ENCODE data around the gene ASTN2. TPM values are rescaled to one million over a fixed set of nuclear protein-coding genes. Genes with fewer than 3 reads are reported as not detected.

ASTN2 gene
- total and polyA plus RNA-seq, 12 donors, result 1.9 to 11.1 (median 4.0) TPM

DNA sequence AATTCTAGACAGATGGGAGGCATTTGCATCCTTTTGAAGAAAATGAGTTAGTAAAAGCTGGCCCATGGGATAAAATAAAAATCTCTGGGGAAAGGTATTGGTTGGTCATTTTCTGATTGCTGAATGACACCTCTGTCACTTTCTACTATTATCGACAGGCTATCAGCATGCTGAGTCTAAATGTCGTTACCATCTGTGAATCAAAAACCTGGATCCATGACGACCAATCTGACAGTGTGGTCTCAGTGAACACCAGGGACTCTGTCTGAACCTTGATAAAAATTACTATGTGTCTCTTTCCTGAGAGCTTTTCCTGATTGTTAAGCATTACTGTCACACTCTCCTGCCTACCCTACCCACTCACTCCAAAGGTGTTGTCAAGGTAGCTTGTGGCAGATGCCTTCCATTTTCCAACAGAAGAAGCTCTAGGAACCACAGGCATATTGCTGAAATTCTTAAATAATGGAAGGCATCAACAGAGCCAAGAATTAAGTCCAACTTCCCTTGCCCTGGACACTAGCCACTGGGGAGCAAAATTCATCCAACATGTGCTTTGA, 12.6 kb upstream of the ASTN2 start:
- no peaks in the 10 kb centered on the region for H3K36me3 ChIP-seq
- H3K9me3 ChIP-seq, result no peaks in the 10 kb centered on the region
- TF ChIP-seq, protein P1, sequence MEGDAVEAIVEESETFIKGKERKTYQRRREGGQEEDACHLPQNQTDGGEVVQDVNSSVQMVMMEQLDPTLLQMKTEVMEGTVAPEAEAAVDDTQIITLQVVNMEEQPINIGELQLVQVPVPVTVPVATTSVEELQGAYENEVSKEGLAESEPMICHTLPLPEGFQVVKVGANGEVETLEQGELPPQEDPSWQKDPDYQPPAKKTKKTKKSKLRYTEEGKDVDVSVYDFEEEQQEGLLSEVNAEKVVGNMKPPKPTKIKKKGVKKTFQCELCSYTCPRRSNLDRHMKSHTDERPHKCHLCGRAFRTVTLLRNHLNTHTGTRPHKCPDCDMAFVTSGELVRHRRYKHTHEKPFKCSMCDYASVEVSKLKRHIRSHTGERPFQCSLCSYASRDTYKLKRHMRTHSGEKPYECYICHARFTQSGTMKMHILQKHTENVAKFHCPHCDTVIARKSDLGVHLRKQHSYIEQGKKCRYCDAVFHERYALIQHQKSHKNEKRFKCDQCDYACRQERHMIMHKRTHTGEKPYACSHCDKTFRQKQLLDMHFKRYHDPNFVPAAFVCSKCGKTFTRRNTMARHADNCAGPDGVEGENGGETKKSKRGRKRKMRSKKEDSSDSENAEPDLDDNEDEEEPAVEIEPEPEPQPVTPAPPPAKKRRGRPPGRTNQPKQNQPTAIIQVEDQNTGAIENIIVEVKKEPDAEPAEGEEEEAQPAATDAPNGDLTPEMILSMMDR (IDR thresholded peaks at IDR 0.05), result no peak
- intact Hi-C loops (cut with DNase I), result no loop called here
- WGBS, 2 donors, result 69 to 77% methylated on average over 3 of the region's 3 CpGs
- H3K4me3 ChIP-seq, result no peak overlapping the region
- no peak for DNase-seq
- H3K27me3 ChIP-seq, result peaks cover 0 to 63% (median 20%) of the 10 kb centered on the region in 7 donors
- no peaks in the 10 kb centered on the region for H3K4me1 ChIP-seq
- H3K27ac ChIP-seq, result no peak overlapping the region
- ATAC-seq, result no peak

DNA sequence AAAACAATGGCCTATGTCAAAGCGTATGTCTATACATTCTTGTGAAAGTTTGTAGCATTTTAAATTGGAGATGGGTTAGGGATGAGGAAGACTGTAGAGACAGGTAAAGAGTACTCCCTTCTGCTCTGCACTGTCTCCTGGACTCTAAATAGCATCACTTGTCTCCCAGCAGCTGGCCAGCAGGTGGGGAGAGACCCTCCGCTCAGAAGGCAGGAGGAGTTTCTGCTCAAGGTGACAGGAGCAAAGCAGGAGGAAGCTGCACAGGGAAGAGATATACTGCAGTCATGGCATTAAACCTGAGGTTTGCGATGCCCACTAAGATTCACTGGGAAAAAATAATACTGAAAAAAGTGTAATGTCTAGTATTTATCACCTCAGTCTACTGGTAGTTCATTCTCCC, 10.7 kb upstream of the ASTN2 start:
- no peak overlapping the region for H3K27ac ChIP-seq
- H3K4me1 ChIP-seq, result no peaks in the 10 kb centered on the region
- peaks cover 0 to 75% (median 20%) of the 10 kb centered on the region in 7 donors for H3K27me3 ChIP-seq
- TF ChIP-seq, protein P1 (IDR thresholded peaks at IDR 0.05), result no peak
- intact Hi-C loops (cut with DNase I), result no loop called here
- no peaks in the 10 kb centered on the region for H3K36me3 ChIP-seq
- DNase-seq (no peak), ATAC-seq (no peak)
- no peaks in the 10 kb centered on the region for H3K9me3 ChIP-seq
- no peak overlapping the region for H3K4me3 ChIP-seq
- WGBS, 2 donors, result 71 to 72% methylated on average over 3 of the region's 3 CpGs

DNA sequence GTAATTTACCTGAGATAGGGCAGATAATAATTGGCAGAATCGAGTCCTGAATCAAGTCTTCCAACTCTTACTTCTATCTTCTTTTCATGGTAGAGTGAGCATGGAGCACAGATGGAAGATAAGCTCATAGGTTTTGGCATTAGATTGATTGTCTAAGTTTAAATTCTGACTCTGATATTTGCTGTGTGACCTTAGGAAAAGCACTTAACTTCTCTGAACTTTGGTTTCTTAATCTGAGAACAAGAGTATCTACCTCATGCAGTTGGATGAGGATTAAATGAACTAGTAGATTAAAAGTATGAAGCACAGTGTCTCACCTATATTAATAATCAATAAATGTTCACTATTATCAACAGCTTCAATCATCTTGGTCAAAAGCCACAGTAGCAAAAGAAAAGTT, 9.4 kb upstream of the ASTN2 start:
- Histone ChIP-seq H3K4me3 (no peak overlapping the region), H3K36me3 (no peaks in the 10 kb centered on the region), H3K9me3 (no peaks in the 10 kb centered on the region), H3K27ac (no peak overlapping the region), H3K4me1 (no peaks in the 10 kb centered on the region), H3K27me3 (peaks cover 0 to 80% (median 32%) of the 10 kb centered on the region in 7 donors)
- intact Hi-C loops (cut with DNase I), result no loop called here
- TF ChIP-seq, protein P1 (IDR thresholded peaks at IDR 0.05), result no peak
- ATAC-seq, result no peak
- WGBS, 2 donors, result 69 to 70% methylated on average over 1 of the region's 1 CpG
- no peak for DNase-seq

DNA sequence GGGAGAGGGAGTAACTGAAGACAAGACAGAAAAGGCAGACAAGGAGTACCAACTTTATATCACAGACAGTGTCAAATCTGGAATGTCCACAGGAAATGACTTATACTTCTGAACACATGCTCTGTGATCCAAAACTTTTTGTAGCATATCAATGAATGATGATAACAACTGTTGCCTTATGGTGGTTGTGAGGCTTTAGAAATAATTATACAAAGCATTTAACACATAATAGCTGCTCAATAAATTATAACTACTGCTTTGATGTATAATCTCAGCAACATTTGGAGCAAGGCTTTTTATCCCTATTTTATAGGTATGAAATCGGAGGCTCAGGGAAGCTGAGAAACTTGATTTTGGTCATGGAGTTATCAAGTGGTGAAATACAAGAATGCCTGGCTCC, 3.3 kb upstream of the ASTN2 start:
- Histone ChIP-seq H3K27ac (no peak overlapping the region), H3K4me1 (peaks cover 0 to 21% (median 11%) of the 10 kb centered on the region in 9 donors), H3K36me3 (no peaks in the 10 kb centered on the region), H3K4me3 (no peak overlapping the region), H3K27me3 (peaks cover 10 to 90% (median 76%) of the 10 kb centered on the region in 7 donors), H3K9me3 (no peaks in the 10 kb centered on the region)
- intact Hi-C loops (cut with DNase I), result loop anchor here in 2 of 10 donors (10.0 kb wide), 2 partner anchors 673 to 683 kb away; no protein-coding TSS in a partner anchor
- ATAC-seq (no peak), DNase-seq (no peak)
- TF ChIP-seq, protein P1 (IDR thresholded peaks at IDR 0.05), result no peak
- WGBS, 2 donors, result 84 to 87% methylated on average over 1 of the region's 1 CpG
